ENCODE measurements around the gene GZMM. TPM values are rescaled to one million over a fixed set of nuclear protein-coding genes. Genes with fewer than 3 reads are reported as not detected.

The GZMM gene
- total RNA-seq, 1 experiment from 2014 or later = 0.66 TPM

DNA sequence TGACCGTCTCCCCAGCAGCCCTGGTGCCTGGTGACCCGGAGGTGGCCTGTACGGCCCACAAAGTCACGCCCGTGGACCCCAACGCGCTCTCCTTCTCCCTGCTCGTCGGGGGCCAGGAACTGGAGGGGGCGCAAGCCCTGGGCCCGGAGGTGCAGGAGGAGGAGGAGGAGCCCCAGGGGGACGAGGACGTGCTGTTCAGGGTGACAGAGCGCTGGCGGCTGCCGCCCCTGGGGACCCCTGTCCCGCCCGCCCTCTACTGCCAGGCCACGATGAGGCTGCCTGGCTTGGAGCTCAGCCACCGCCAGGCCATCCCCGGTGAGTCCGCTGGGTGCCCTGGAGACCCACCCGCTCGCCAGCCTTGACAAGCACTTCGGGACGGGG lies 45.4 kb upstream of the GZMM start:
- H3K27ac Mint-ChIP-seq = no peak overlapping the region
- DNase-seq = peak; percentile 36
- H3K4me1 Mint-ChIP-seq = peaks cover 3 to 18% of the 10 kb centered on the region in 2 experiments; a peak in 3 of 4 replicates
- no peak overlapping the region for H3K56ac ChIP-seq (ENCODE audit: insufficient read length, low read depth, low read length)
- no peak overlapping the region for H3K18ac ChIP-seq (ENCODE audit: insufficient read length, low read depth, low read length)
- no peaks in the 10 kb centered on the region for H3K4me1 ChIP-seq (ENCODE audit: insufficient read depth, low read length)
- H3K36me3 Mint-ChIP-seq (ENCODE audit: insufficient read depth in 1 of 3, low read depth in 3 of 3) = peaks cover 0 to 2% (median 0%) of the 10 kb centered on the region in 3 experiments; a peak in 2 of 7 replicates
- TF ChIP-seq, protein P1, sequence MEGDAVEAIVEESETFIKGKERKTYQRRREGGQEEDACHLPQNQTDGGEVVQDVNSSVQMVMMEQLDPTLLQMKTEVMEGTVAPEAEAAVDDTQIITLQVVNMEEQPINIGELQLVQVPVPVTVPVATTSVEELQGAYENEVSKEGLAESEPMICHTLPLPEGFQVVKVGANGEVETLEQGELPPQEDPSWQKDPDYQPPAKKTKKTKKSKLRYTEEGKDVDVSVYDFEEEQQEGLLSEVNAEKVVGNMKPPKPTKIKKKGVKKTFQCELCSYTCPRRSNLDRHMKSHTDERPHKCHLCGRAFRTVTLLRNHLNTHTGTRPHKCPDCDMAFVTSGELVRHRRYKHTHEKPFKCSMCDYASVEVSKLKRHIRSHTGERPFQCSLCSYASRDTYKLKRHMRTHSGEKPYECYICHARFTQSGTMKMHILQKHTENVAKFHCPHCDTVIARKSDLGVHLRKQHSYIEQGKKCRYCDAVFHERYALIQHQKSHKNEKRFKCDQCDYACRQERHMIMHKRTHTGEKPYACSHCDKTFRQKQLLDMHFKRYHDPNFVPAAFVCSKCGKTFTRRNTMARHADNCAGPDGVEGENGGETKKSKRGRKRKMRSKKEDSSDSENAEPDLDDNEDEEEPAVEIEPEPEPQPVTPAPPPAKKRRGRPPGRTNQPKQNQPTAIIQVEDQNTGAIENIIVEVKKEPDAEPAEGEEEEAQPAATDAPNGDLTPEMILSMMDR (conservative IDR thresholded peaks at IDR 0.05) = no peak
- H4K91ac ChIP-seq (ENCODE audit: insufficient read length, low read depth, low read length) = no peak overlapping the region
- H2AK5ac ChIP-seq (ENCODE audit: insufficient read length, low read length) = no peak overlapping the region
- no peaks in the 10 kb centered on the region for H3K9me3 ChIP-seq (ENCODE audit: control insufficient read depth, low read depth, low read length)
- H3K4me3 Mint-ChIP-seq = peak overlapping the region; percentile 32 to 77; a peak in 4 of 5 replicates
- H3K79me2 ChIP-seq (ENCODE audit: insufficient read depth, low read length) = no peaks in the 10 kb centered on the region
- no peak overlapping the region for H3K9ac ChIP-seq (ENCODE audit: extremely low read depth, insufficient read length, low read length)
- no peak overlapping the region for H2BK120ac ChIP-seq (ENCODE audit: low read depth, low read length, poor library complexity, severe bottlenecking)
- no peaks in the 10 kb centered on the region for H4K20me1 ChIP-seq (ENCODE audit: control insufficient read depth, insufficient read depth, insufficient read length)
- no peak overlapping the region for H3T11ph ChIP-seq (ENCODE audit: low read length)
- H3K23me2 ChIP-seq (ENCODE audit: insufficient read length, low read depth, low read length, poor library complexity, severe bottlenecking) = peaks cover 9% of the 10 kb centered on the region
- peaks cover 14% of the 10 kb centered on the region; the same call in 1 of the 2 replicates for H3K27me3 ChIP-seq (ENCODE audit: insufficient read depth, low read length)
- WGBS (ENCODE audit: extremely low coverage, insufficient read length, low lambda C conversion rate) = no CpG with 5 or more reads among the region's 26 CpGs
- no peak overlapping the region for H2BK5ac ChIP-seq (ENCODE audit: insufficient read length, low read length)
- peaks cover 60% of the 10 kb centered on the region for H3K27me3 Mint-ChIP-seq (ENCODE audit: low read depth)
- H2AFZ ChIP-seq (ENCODE audit: low read length) = no peak overlapping the region
- H3K14ac ChIP-seq (ENCODE audit: insufficient read depth, low read length) = no peak overlapping the region
- H2BK15ac ChIP-seq (ENCODE audit: low read depth, low read length) = no peak overlapping the region
- no peak overlapping the region for H4K8ac ChIP-seq (replicated peaks; ENCODE audit: insufficient read length, low read depth, low read length)
- H3K23ac ChIP-seq (ENCODE audit: insufficient read length, low read depth, low read length) = no peak overlapping the region
- H3K4ac ChIP-seq (ENCODE audit: low read depth, low read length) = no peak overlapping the region
- no peak overlapping the region for H2BK20ac ChIP-seq (ENCODE audit: low read depth, low read length, poor library complexity, severe bottlenecking)
- H3K4me2 ChIP-seq (ENCODE audit: insufficient read depth, insufficient read length, low read length) = peak overlapping the region; percentile 48
- H2BK12ac ChIP-seq (ENCODE audit: insufficient read length, low read depth, low read length) = no peak overlapping the region
- no peaks in the 10 kb centered on the region for H3K79me1 ChIP-seq (ENCODE audit: insufficient read depth, low read depth, low read length, poor library complexity, severe bottlenecking)
- H3K27ac ChIP-seq (ENCODE audit: insufficient read length, low read depth, low read length) = no peak overlapping the region
- no peak overlapping the region for H4K5ac ChIP-seq (ENCODE audit: insufficient read length, low read depth, low read length)
- peaks cover 5 to 6% of the 10 kb centered on the region in 2 experiments; a peak in 4 of 5 replicates for H3K9me3 Mint-ChIP-seq
